Measurements from ENCODE around the gene DOK5.
A peak's percentile ranks its signal among the peaks of the same experiment; 100 is the strongest.

Gene DOK5

DNA sequence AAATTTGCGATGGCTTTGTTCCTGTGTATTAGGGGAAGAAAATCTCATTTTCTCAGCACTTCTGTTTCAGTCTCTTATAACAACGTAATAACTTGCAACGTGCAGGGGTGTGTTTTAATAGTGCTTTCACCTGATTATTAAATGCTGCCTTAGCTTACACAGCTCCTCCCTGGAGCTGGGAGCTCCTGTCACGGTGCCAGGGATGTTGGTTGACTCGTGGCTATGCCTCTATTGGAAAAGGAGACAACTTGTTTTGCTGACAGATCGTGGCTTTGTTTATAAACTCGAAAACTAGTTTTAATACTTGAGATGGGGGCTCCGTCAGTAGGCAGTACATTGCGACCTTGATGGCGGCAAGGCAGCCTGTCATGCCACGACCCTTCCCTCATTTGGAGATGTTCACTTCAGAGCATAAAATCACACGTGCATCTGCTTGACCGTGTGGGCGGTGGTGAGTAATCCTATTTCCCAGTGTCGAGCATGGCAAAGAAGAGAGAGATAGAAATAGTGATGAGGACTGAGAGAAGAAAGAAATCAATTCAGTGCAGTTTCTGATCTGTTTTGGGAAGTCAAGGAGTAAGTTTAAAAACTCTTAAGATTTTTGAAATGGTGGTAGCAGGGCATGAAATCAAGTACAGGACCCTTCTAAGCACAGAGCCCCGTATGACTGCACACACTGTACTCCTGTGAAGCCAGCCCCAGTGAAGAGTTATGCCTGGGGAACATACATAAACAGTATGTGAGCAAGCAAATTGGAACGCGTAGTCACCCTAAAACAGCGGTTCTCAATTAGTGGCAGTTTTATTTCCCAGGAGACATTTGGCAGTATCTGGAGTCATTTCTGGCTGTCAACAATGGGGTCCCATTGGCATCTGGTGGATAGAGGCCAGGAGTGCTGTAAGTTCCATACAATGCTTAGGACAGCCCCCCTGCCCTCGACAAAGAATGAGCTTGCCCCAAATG is 147.2 kb downstream of the DOK5 start:
- H3K27me3 ChIP-seq (ENCODE audit: insufficient read depth, low read length), result no peaks in the 10 kb centered on the region
- H3K9me3 ChIP-seq (ENCODE audit: low read length), result no peaks in the 10 kb centered on the region
- no peaks in the 10 kb centered on the region for H3K36me3 ChIP-seq (ENCODE audit: insufficient read depth, low read length)
- H3K4me3 ChIP-seq (ENCODE audit: low read length), result no peak overlapping the region
- peaks cover 27% of the 10 kb centered on the region for H3K4me1 ChIP-seq (ENCODE audit: insufficient read depth, low read length)
- no peak overlapping the region for H2AFZ ChIP-seq (ENCODE audit: low read depth, low read length)

- Histone ChIP-seq H3K4me3 (ENCODE audit: low read length) (peak overlapping the region; percentile 13), H3K4me1 (ENCODE audit: insufficient read depth, low read length) (peaks cover 27% of the 10 kb centered on the region), H3K36me3 (ENCODE audit: insufficient read depth, low read length) (no peaks in the 10 kb centered on the region), H3K27me3 (ENCODE audit: insufficient read depth, low read length) (no peaks in the 10 kb centered on the region), H2AFZ (ENCODE audit: low read depth, low read length) (peak overlapping the region; percentile 26), H3K9me3 (ENCODE audit: low read length) (no peaks in the 10 kb centered on the region)
Observed at GRCh38 chr20:54623991-54624569, 148.7 kb downstream of the DOK5 start.

DNA sequence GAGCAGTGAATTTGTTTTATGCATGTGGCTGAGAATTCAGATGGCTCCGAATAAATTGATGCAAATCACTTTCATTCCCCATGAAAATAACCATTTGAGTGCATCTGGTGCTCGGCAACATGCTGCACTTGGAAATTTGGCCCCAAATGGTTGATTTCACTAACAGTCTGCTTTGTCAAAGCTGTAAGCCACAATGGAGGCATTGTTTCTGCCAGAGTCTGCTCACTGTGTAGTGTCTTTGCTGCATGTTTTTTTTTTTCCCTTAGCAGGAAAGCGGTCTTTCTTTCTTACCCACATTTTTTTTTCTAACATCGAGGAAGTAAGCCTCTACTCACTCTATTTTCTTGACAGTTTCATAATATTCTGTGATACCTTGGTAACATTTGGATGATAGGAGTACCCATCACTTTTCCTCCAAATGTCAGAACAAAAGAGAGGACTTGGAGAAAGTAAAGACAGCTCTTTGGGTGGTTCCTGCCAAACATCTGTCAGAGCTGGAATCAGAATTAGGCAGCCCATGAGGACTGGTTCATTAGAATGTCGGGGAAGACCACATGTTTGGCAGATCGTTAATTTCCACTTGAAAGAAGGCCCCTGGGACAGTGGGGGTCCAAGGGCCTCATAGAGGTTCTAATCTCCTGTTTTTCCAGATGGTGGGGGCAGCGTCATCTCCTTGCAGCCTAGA is 149.5 kb downstream of the DOK5 start:
- peak overlapping the region; percentile 13 for H3K4me3 ChIP-seq (ENCODE audit: low read length)
- peaks cover 27% of the 10 kb centered on the region for H3K4me1 ChIP-seq (ENCODE audit: insufficient read depth, low read length)
- H3K36me3 ChIP-seq (ENCODE audit: insufficient read depth, low read length), result no peaks in the 10 kb centered on the region

DNA sequence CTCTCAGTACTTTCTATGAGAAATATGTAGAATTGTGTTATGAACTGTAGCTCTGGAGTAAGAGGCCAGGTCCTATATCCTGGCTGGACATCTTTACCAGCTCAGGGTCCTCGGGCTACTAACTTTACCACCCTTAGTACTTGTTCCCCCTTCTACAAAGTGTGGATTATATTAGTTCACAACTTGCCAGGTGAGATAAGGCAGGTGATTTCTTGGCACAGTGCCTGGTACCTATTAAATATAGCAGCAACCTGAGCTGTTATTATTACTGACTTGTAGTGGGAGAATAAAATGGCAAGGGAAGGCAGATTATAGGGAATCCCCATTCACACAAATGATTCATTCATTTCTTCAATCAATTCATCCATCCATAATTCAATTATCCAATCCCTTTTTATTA is 150.1 kb downstream of the DOK5 start:
- Histone ChIP-seq H3K4me1 (ENCODE audit: insufficient read depth, low read length) (peaks cover 27% of the 10 kb centered on the region), H3K27me3 (ENCODE audit: insufficient read depth, low read length) (no peaks in the 10 kb centered on the region), H2AFZ (ENCODE audit: low read depth, low read length) (no peak overlapping the region), H3K4me3 (ENCODE audit: low read length) (no peak overlapping the region), H3K9me3 (ENCODE audit: low read length) (no peaks in the 10 kb centered on the region), H3K36me3 (ENCODE audit: insufficient read depth, low read length) (no peaks in the 10 kb centered on the region)

More for the DNA sequence above, 149.5 kb downstream of the DOK5 start:
- H3K9me3 ChIP-seq (ENCODE audit: low read length), result no peaks in the 10 kb centered on the region
- H3K27me3 ChIP-seq (ENCODE audit: insufficient read depth, low read length), result no peaks in the 10 kb centered on the region
- H2AFZ ChIP-seq (ENCODE audit: low read depth, low read length), result peak overlapping the region; percentile 26

DNA sequence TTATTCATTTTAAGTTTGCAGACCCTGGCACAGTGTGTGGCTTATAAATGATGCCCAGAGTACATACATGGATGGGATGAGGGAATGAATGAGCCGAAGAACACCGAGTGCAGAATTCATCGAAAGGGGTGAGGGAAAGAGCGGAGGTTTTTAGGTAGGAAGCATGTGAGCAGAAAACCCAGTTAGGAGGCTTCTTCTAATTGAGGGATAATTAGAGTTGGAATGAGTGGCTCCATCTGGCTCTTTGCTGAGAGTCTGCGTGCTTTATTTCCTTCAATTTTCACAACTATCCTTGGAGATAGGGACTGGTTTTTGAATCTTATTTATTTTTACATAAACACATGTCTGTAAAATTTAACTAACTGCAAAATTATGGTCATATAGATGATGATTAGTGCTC is 150.7 kb downstream of the DOK5 start:
- H2AFZ ChIP-seq (ENCODE audit: low read depth, low read length), result no peak overlapping the region
- H3K4me3 ChIP-seq (ENCODE audit: low read length), result no peak overlapping the region
- H3K27me3 ChIP-seq (ENCODE audit: insufficient read depth, low read length), result no peaks in the 10 kb centered on the region
- peaks cover 27% of the 10 kb centered on the region for H3K4me1 ChIP-seq (ENCODE audit: insufficient read depth, low read length)
- no peaks in the 10 kb centered on the region for H3K9me3 ChIP-seq (ENCODE audit: low read length)
- no peaks in the 10 kb centered on the region for H3K36me3 ChIP-seq (ENCODE audit: insufficient read depth, low read length)

- Histone ChIP-seq H3K36me3 (ENCODE audit: insufficient read depth, low read length) (no peaks in the 10 kb centered on the region), H3K4me1 (ENCODE audit: insufficient read depth, low read length) (peaks cover 11% of the 10 kb centered on the region), H3K4me3 (ENCODE audit: low read length) (no peak overlapping the region), H2AFZ (ENCODE audit: low read depth, low read length) (no peak overlapping the region), H3K27me3 (ENCODE audit: insufficient read depth, low read length) (no peaks in the 10 kb centered on the region), H3K9me3 (ENCODE audit: low read length) (no peaks in the 10 kb centered on the region)
Observed at GRCh38 chr20:54629632-54630031, 154.2 kb downstream of the DOK5 start.

DNA sequence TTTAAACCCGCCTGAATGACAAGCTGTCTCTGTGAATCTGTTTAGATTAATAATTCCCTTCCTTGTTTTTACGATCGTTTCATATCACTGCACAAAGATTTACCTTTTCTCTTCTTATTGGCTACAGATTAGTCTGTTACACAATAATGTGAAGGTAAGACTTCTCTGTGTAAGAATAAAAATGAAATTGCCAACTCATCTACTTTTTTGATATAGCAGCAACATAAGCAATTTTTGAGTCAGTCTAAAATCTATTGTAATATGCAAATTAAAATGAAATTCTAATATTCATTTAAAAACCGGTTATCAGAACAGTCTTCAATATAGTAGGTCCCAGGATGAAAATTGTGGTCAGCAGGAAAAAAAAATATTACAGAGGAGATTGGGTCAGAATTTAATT is 155.2 kb downstream of the DOK5 start:
- H3K36me3 ChIP-seq (ENCODE audit: insufficient read depth, low read length), result no peaks in the 10 kb centered on the region
- no peak overlapping the region for H2AFZ ChIP-seq (ENCODE audit: low read depth, low read length)
- peaks cover 5% of the 10 kb centered on the region for H3K4me1 ChIP-seq (ENCODE audit: insufficient read depth, low read length)
- no peaks in the 10 kb centered on the region for H3K9me3 ChIP-seq (ENCODE audit: low read length)
- no peaks in the 10 kb centered on the region for H3K27me3 ChIP-seq (ENCODE audit: insufficient read depth, low read length)
- no peak overlapping the region for H3K4me3 ChIP-seq (ENCODE audit: low read length)

GRCh38 chr20:54631059-54631458 is 155.7 kb downstream of the DOK5 start:
- H3K4me3 ChIP-seq (ENCODE audit: low read length), result no peak overlapping the region

GRCh38 chr20:54633374-54634355 is 158.3 kb downstream of the DOK5 start:
- H3K4me1 ChIP-seq (ENCODE audit: insufficient read depth, low read length), result peaks cover 5% of the 10 kb centered on the region
- no peak overlapping the region for H2AFZ ChIP-seq (ENCODE audit: low read depth, low read length)
- no peaks in the 10 kb centered on the region for H3K27me3 ChIP-seq (ENCODE audit: insufficient read depth, low read length)
- no peaks in the 10 kb centered on the region for H3K36me3 ChIP-seq (ENCODE audit: insufficient read depth, low read length)
- no peaks in the 10 kb centered on the region for H3K9me3 ChIP-seq (ENCODE audit: low read length)
- H3K4me3 ChIP-seq (ENCODE audit: low read length), result no peak overlapping the region

More at GRCh38 chr20:54631059-54631458, 155.7 kb downstream of the DOK5 start:
- Histone ChIP-seq H2AFZ (ENCODE audit: low read depth, low read length) (no peak overlapping the region), H3K4me1 (ENCODE audit: insufficient read depth, low read length) (peaks cover 5% of the 10 kb centered on the region), H3K9me3 (ENCODE audit: low read length) (no peaks in the 10 kb centered on the region), H3K27me3 (ENCODE audit: insufficient read depth, low read length) (no peaks in the 10 kb centered on the region), H3K36me3 (ENCODE audit: insufficient read depth, low read length) (no peaks in the 10 kb centered on the region)

DNA sequence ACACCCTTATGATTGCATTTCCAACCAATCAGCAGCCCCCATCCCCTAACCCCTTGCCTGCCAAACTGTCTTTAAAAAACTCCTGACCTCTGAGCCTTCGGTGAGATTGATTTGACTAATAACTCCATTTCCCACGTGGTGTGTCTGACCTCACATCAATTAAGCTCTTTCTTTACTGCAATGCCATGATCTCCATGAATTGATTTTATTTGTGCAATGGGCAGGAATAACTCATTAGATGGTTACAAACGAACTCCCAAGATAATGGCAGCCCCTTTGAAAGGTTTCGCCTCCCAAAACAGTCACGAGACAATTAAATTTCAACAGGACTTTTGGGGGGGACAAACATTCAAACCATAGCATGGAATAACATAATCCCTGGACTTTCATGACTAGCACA is 161.2 kb downstream of the DOK5 start:
- Histone ChIP-seq H3K9me3 (ENCODE audit: low read length) (no peaks in the 10 kb centered on the region), H3K4me1 (ENCODE audit: insufficient read depth, low read length) (peaks cover 5% of the 10 kb centered on the region), H3K36me3 (ENCODE audit: insufficient read depth, low read length) (no peaks in the 10 kb centered on the region), H2AFZ (ENCODE audit: low read depth, low read length) (no peak overlapping the region), H3K27me3 (ENCODE audit: insufficient read depth, low read length) (no peaks in the 10 kb centered on the region), H3K4me3 (ENCODE audit: low read length) (no peak overlapping the region)

- Histone ChIP-seq H3K4me1 (ENCODE audit: insufficient read depth, low read length) (no peaks in the 10 kb centered on the region), H3K4me3 (ENCODE audit: low read length) (no peak overlapping the region), H3K36me3 (ENCODE audit: insufficient read depth, low read length) (no peaks in the 10 kb centered on the region), H3K27me3 (ENCODE audit: insufficient read depth, low read length) (no peaks in the 10 kb centered on the region), H3K9me3 (ENCODE audit: low read length) (no peaks in the 10 kb centered on the region), H2AFZ (ENCODE audit: low read depth, low read length) (no peak overlapping the region)
Observed at GRCh38 chr20:54639941-54640340, 164.5 kb downstream of the DOK5 start.

DNA sequence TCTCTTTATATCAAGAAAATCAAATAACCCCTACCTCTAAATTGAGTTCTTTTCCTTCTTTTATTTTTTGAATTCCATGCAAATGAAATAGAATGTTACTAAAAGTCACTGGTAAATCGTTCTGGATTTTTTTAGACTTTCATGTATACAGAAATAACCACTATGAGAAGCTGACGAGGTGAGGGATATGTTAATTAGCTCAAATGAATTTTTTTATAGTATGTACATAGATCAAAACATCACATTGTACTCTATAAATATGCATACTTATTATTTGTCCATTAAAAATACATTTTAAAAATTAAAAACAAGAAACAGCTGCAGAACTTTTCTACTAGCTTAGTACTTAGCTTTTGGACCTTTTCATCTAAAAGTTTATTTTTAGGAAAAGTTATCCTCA is 165.4 kb downstream of the DOK5 start:
- no peaks in the 10 kb centered on the region for H3K4me1 ChIP-seq (ENCODE audit: insufficient read depth, low read length)
- no peak overlapping the region for H2AFZ ChIP-seq (ENCODE audit: low read depth, low read length)
- H3K36me3 ChIP-seq (ENCODE audit: insufficient read depth, low read length), result no peaks in the 10 kb centered on the region
- H3K9me3 ChIP-seq (ENCODE audit: low read length), result no peaks in the 10 kb centered on the region
- no peaks in the 10 kb centered on the region for H3K27me3 ChIP-seq (ENCODE audit: insufficient read depth, low read length)
- no peak overlapping the region for H3K4me3 ChIP-seq (ENCODE audit: low read length)
